ENCODE results near the gene LIPI.

DNA sequence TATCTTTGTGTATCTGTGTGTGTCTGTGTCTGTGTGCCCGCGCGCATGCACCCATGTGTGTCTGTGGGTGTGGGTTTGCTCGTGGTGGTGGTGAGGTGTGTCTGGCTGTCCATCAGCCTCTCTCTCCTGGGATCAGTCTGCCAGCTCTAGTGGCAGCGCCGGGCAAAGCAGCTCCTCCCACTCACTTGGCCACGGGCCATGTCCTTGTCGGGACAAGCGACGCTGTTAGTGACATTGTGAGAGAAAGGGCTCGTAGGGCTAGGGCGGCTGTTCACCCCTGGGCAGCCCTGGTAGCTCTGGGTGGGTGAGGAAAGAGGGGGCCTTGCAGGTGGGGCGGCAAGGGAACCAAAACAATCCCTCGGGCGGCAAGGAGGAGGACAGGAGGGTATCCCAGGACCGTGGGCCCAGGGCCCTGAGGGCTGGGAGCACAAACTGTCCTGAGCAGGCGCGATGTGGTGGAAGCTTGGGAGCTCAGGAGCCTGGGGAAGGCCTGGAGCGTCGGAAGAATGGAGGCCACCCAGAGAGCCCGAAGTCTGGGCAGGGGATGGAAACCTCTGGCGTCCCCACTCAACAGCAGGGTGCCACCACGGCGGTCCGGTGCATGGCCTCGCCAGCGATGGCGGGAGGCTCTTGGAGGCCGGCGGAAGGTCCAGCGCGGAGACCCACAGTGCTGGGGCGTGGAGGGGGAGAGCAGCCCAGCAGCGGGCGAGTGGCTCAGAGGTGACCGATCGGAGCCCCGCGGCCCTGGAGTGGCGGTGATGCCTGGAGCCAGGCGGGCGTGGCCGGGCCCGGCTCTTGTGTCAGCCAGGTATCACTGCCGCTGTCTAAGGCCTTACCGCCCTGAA lies 140.5 kb downstream of the LIPI start:
- TF ChIP-seq, protein P1, sequence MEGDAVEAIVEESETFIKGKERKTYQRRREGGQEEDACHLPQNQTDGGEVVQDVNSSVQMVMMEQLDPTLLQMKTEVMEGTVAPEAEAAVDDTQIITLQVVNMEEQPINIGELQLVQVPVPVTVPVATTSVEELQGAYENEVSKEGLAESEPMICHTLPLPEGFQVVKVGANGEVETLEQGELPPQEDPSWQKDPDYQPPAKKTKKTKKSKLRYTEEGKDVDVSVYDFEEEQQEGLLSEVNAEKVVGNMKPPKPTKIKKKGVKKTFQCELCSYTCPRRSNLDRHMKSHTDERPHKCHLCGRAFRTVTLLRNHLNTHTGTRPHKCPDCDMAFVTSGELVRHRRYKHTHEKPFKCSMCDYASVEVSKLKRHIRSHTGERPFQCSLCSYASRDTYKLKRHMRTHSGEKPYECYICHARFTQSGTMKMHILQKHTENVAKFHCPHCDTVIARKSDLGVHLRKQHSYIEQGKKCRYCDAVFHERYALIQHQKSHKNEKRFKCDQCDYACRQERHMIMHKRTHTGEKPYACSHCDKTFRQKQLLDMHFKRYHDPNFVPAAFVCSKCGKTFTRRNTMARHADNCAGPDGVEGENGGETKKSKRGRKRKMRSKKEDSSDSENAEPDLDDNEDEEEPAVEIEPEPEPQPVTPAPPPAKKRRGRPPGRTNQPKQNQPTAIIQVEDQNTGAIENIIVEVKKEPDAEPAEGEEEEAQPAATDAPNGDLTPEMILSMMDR (IDR thresholded peaks at IDR 0.05): no peak
- TF ChIP-seq POLR2A (IDR thresholded peaks at IDR 0.05): no peak
